Smooth muscle cell (in vitro differentiated cells): Measurements from ENCODE around the gene PLEKHG5. TPM values are rescaled to one million over a fixed set of nuclear protein-coding genes. Genes with fewer than 3 reads are reported as not detected.

Experiments
- DNase-seq: peaks from one replicate; lab custom pipeline; 2025; ENCODE audit not compliant: unreplicated experiment; lab: John Stamatoyannopoulos, UW
- H2AFZ ChIP-seq: fragments of 200-600 bp; sonication (generic); 2 replicates; pipeline ENCODE4 v1.6.0; 2016; ENCODE audit warnings: antibody characterized with exemption, low read depth, mild to moderate bottlenecking
- H3F3A ChIP-seq: fragments of 200-600 bp; sonication (generic); 2 replicates; pipeline ENCODE4 v1.6.0; 2017; ENCODE audit warnings: antibody characterized with exemption, low read depth
- H3K27ac ChIP-seq: fragments of 200-600 bp; sonication (generic); 2 replicates; pipeline ENCODE4 v1.5.1; 2016; ENCODE audit warnings: low read depth, mild to moderate bottlenecking
- H3K27me3 ChIP-seq: fragments of 200-600 bp; sonication (generic); 2 replicates; pipeline ENCODE4 v1.6.1; 2016; ENCODE audit warnings: low read depth, mild to moderate bottlenecking
- H3K36me3 ChIP-seq: fragments of 200-600 bp; sonication (generic); 2 replicates; pipeline ENCODE4 v1.5.1; 2016; ENCODE audit warnings: low read depth
- H3K4me1 ChIP-seq: fragments of 200-600 bp; sonication (generic); 2 replicates; pipeline ENCODE4 v1.5.1; 2016; ENCODE audit warnings: low read depth
- H3K4me2 ChIP-seq: fragments of 200-600 bp; sonication (generic); 2 replicates; pipeline ENCODE4 v1.6.0; 2016; ENCODE audit warnings: mild to moderate bottlenecking
- H3K4me3 ChIP-seq: fragments of 200-600 bp; sonication (generic); 2 replicates; pipeline ENCODE4 v1.5.1; 2016; ENCODE audit warnings: mild to moderate bottlenecking
- H3K79me2 ChIP-seq: fragments of 200-600 bp; sonication (generic); 2 replicates; pipeline ENCODE4 v1.6.0; 2016; ENCODE audit warnings: low read depth, mild to moderate bottlenecking
- H3K9ac ChIP-seq: fragments of 200-600 bp; sonication (generic); 2 replicates; pipeline ENCODE4 v1.6.0; 2016; ENCODE audit warnings: low read depth
- H3K9me3 ChIP-seq: fragments of 200-600 bp; sonication (generic); replicated peaks from 2 replicates; pipeline ENCODE4 v1.5.1; 2016; ENCODE audit warnings: low read depth
- H4K20me1 ChIP-seq: fragments of 200-600 bp; sonication (generic); 2 replicates; pipeline ENCODE4 v1.6.0; 2016; ENCODE audit warnings: low read depth
- CTCF ChIP-seq: fragments of 200-600 bp; sonication (generic); IDR thresholded peaks from 2 replicates; pipeline ENCODE4 v1.5.1; 2017; ENCODE audit warnings: borderline replicate concordance, mild to moderate bottlenecking, antibody characterized with exemption; ENCODE audit not compliant: insufficient read depth, poor library complexity, severe bottlenecking
- WGBS: methylation state at CpG from one replicate; pipeline ENCODE4 v1.1.7; 2016; ENCODE audit warnings: low lambda C conversion rate; 5-methylcytosine and 5-hydroxymethylcytosine counted together
- polyA plus RNA-seq: library from polyadenylated mRNA; unstranded; fragments of >200 nt; fragmentation: Nextera tagmentation; extraction: Ambion mirVana; gene quantifications from 2 replicates; pipeline ENCODE4 v1.2.1, GENCODE V29; 2016
- total RNA-seq: library from RNA; depleted of rRNA; stranded (reverse); fragments of >200 nt; gene quantifications from 2 replicates; pipeline ENCODE4 v1.2.3, GENCODE V29; 2014

Gene PLEKHG5
- total and polyA plus RNA-seq, 2 experiments from 2014 or later: 10.6 to 14.5 TPM

- 100% methylated on average over 4 of the region's 5 CpGs for WGBS
- Histone ChIP-seq H3F3A (no peaks in the 10 kb centered on the region), H3K4me3 (no peak overlapping the region), H3K9ac (no peak overlapping the region), H3K36me3 (no peaks in the 10 kb centered on the region), H3K9me3 (no peaks in the 10 kb centered on the region), H2AFZ (no peak overlapping the region), H4K20me1 (peaks cover 15% of the 10 kb centered on the region), H3K27me3 (no peaks in the 10 kb centered on the region), H3K27ac (no peak overlapping the region), H3K4me2 (no peak overlapping the region), H3K79me2 (no peaks in the 10 kb centered on the region), H3K4me1 (peaks cover 8% of the 10 kb centered on the region)
- no peak for TF ChIP-seq CTCF
- no peak for DNase-seq
Measured at GRCh38 chr1:6464915-6465314, 26.6 kb downstream of the PLEKHG5 start.

GRCh38 chr1:6464514-6464836, 27.0 kb downstream of the PLEKHG5 start:
- H3F3A ChIP-seq: no peaks in the 10 kb centered on the region
- WGBS: 92% methylated on average over 7 of the region's 7 CpGs
- TF ChIP-seq CTCF: no peak

GRCh38 chr1:6463120-6463412, 28.4 kb downstream of the PLEKHG5 start:
- DNase-seq: no peak
- Histone ChIP-seq H3K27ac (no peak overlapping the region), H3F3A (no peaks in the 10 kb centered on the region), H3K36me3 (no peaks in the 10 kb centered on the region), H3K4me1 (peaks cover 8% of the 10 kb centered on the region), H3K4me3 (no peak overlapping the region), H3K9me3 (no peaks in the 10 kb centered on the region), H3K9ac (no peak overlapping the region), H3K79me2 (no peaks in the 10 kb centered on the region), H2AFZ (no peak overlapping the region), H3K4me2 (no peak overlapping the region), H3K27me3 (no peaks in the 10 kb centered on the region), H4K20me1 (peaks cover 12% of the 10 kb centered on the region)
- no peak for TF ChIP-seq CTCF
- WGBS: 88% methylated on average over 1 of the region's 1 CpG

More at GRCh38 chr1:6464514-6464836, 27.0 kb downstream of the PLEKHG5 start:
- no peak overlapping the region for H3K4me3 ChIP-seq
- H4K20me1 ChIP-seq: peaks cover 12% of the 10 kb centered on the region
- no peak for DNase-seq
- no peak overlapping the region for H2AFZ ChIP-seq
- no peak overlapping the region for H3K4me2 ChIP-seq
- no peak overlapping the region for H3K27ac ChIP-seq
- no peak overlapping the region for H3K9ac ChIP-seq
- no peaks in the 10 kb centered on the region for H3K36me3 ChIP-seq
- H3K9me3 ChIP-seq: no peaks in the 10 kb centered on the region
- H3K27me3 ChIP-seq: no peaks in the 10 kb centered on the region
- H3K79me2 ChIP-seq: no peaks in the 10 kb centered on the region
- peaks cover 8% of the 10 kb centered on the region for H3K4me1 ChIP-seq

GRCh38 chr1:6462412-6463119, 28.9 kb downstream of the PLEKHG5 start:
- H3K36me3 ChIP-seq: no peaks in the 10 kb centered on the region
- no peak for DNase-seq
- 98% methylated on average over 8 of the region's 13 CpGs for WGBS
- peaks cover 8% of the 10 kb centered on the region for H3K4me1 ChIP-seq
- TF ChIP-seq CTCF: no peak
- no peak overlapping the region for H3K4me2 ChIP-seq
- no peak overlapping the region for H3K27ac ChIP-seq
- peaks cover 11% of the 10 kb centered on the region for H4K20me1 ChIP-seq
- no peaks in the 10 kb centered on the region for H3K79me2 ChIP-seq
- no peaks in the 10 kb centered on the region for H3K27me3 ChIP-seq
- no peaks in the 10 kb centered on the region for H3F3A ChIP-seq
- H2AFZ ChIP-seq: no peak overlapping the region
- H3K9me3 ChIP-seq: no peaks in the 10 kb centered on the region
- H3K9ac ChIP-seq: no peak overlapping the region
- no peak overlapping the region for H3K4me3 ChIP-seq
